Sigmoid colon (tissue), 7 donors: ENCODE results near the gene MARVELD3. TPM values are rescaled to one million over a fixed set of nuclear protein-coding genes. Genes with fewer than 3 reads are reported as not detected.
"Not testable (repeated sequence)": the region's sequence is repeated elsewhere in the genome, so short reads cannot be mapped to it uniquely, and the experiment has no call there.

Experiments used
- DNase-seq: peaks from one replicate; pipeline ENCODE4 v3.0.0-alpha.2; 2019
- H3K27ac ChIP-seq, 4 donors: fragments of 200-600 bp; sonication (generic); one replicate each; pipeline ENCODE4 v1.5.1; 2016 to 2019; ENCODE audit warnings: mild to moderate bottlenecking in 1 of 4
- H3K27me3 ChIP-seq, 3 donors: fragments of 200-600 bp; sonication (generic); one replicate each; pipeline ENCODE4 v1.5.1; 2019; ENCODE audit warnings: mild to moderate bottlenecking in 1 of 3
- H3K36me3 ChIP-seq, 4 donors: fragments of 200-600 bp; sonication (generic); one replicate each; pipeline ENCODE4 v1.5.1; 2016 to 2019
- H3K4me1 ChIP-seq, 4 donors: fragments of 200-600 bp; sonication (generic); one replicate each; pipeline ENCODE4 v1.5.1; 2017 to 2019
- H3K4me3 ChIP-seq, 4 donors: fragments of 200-600 bp; sonication (generic); one replicate each; pipeline ENCODE4 v1.5.1; 2017 to 2019; ENCODE audit warnings: mild to moderate bottlenecking in 2 of 4, moderate library complexity in 1 of 4
- H3K9me3 ChIP-seq, 4 donors: fragments of 200-600 bp in 3 of 4; sonication (generic) in 3 of 4; one replicate each; pipeline versions ENCODE4 v1.5.1 to v1.6.1; 2013 to 2019
- CTCF ChIP-seq, 4 experiments: fragments of 450-650 bp in 3 of 4; fragments of 200-600 bp in 1 of 4; IDR thresholded peaks; one replicate each; pipeline ENCODE4 v1.5.1; 2016 to 2019; ENCODE audit warnings: antibody characterized with exemption in 4 of 4, mild to moderate bottlenecking in 3 of 4, moderate library complexity in 2 of 4
- EP300 ChIP-seq, 4 donors: sonication (generic); formaldehyde crosslinking; IDR thresholded peaks; one replicate each; pipeline ENCODE4 v1.6.1; 2017; ENCODE audit warnings: antibody characterized with exemption in 4 of 4
- POLR2A ChIP-seq, 2 donors: fragments of 450-650 bp; IDR thresholded peaks; one replicate each; pipeline ENCODE4 v1.6.1; 2016; ENCODE audit warnings: antibody characterized with exemption in 2 of 2, mild to moderate bottlenecking in 2 of 2, moderate library complexity in 2 of 2
- POLR2AphosphoS5 ChIP-seq, 4 donors: sonication (generic); formaldehyde crosslinking; IDR thresholded peaks; one replicate each; pipeline ENCODE4 v1.6.1; 2017; ENCODE audit warnings: antibody characterized with exemption in 4 of 4
- WGBS, 2 donors: extraction: QIAGEN DNeasy Blood & Tissue Kit; methylation state at CpG; one replicate each; pipeline ENCODE4 v1.1.7; 2013; 5-methylcytosine and 5-hydroxymethylcytosine counted together
- intact Hi-C: fragments of 100-400 bp; cut with DNase I; formaldehyde crosslinking; loops from one replicate; pipeline ENCODE4 v1.15.1; 2023
- polyA plus RNA-seq, 3 donors: library from polyadenylated mRNA; stranded (reverse); fragments of 200-250 nt; gene quantifications; one replicate each; pipeline ENCODE4 v1.2.3, GENCODE V29; 2013
- total RNA-seq, 4 donors: library from RNA; depleted of rRNA; stranded (reverse); fragments of >200 nt; gene quantifications; one replicate each; pipeline ENCODE4 v1.1.0, GENCODE V29; 2016
- donor health status: healthy with polysubstance abuse.
- donor health status: Bipolar disorder and iron deficiency.
- donor health status: healthy.

Gene MARVELD3
- total and polyA plus RNA-seq, 7 donors = 20.4 to 28.7 (median 26.6) TPM; not detected in 4

GRCh38 chr16:71600822-71601221 is 25.2 kb upstream of the MARVELD3 start:
- intact Hi-C loops = no loop called here
- 66 to 81% methylated on average over 8 of the region's 8 CpGs for WGBS, 2 donors
- Histone ChIP-seq H3K27ac (no peak overlapping the region), H3K27me3 (no peaks in the 10 kb centered on the region), H3K4me3 (no peak overlapping the region), H3K4me1 (no peaks in the 10 kb centered on the region), H3K9me3 (no peaks in the 10 kb centered on the region), H3K36me3 (no peaks in the 10 kb centered on the region)
- DNase-seq = no peak
- TF ChIP-seq POLR2AphosphoS5 (IDR thresholded peaks at IDR 0.05) = no peak
- TF ChIP-seq POLR2A (IDR thresholded peaks at IDR 0.05) = no peak
- no peak for TF ChIP-seq CTCF (IDR thresholded peaks at IDR 0.05)
- no peak for TF ChIP-seq EP300 (IDR thresholded peaks at IDR 0.05)

- Histone ChIP-seq H3K27me3 (peaks cover 0 to 27% (median 0%) of the 10 kb centered on the region in 3 donors), H3K27ac (no peak overlapping the region), H3K4me3 (no peak overlapping the region), H3K4me1 (no peaks in the 10 kb centered on the region), H3K9me3 (no peaks in the 10 kb centered on the region), H3K36me3 (no peaks in the 10 kb centered on the region)
- no peak for DNase-seq
- intact Hi-C loops = no loop called here
- WGBS, 2 donors = 54 to 62% methylated on average over 2 of the region's 2 CpGs
- no peak for TF ChIP-seq POLR2A (IDR thresholded peaks at IDR 0.05)
- no peak for TF ChIP-seq POLR2AphosphoS5 (IDR thresholded peaks at IDR 0.05)
- no peak for TF ChIP-seq CTCF (IDR thresholded peaks at IDR 0.05)
- TF ChIP-seq EP300 (IDR thresholded peaks at IDR 0.05) = no peak
Measured at GRCh38 chr16:71609066-71609465, 16.9 kb upstream of the MARVELD3 start.

- intact Hi-C loops = loop anchor here (2.0 kb wide), 1 partner anchor 198 kb away; no protein-coding TSS in a partner anchor
- 80 to 86% methylated on average over 4 of the region's 4 CpGs for WGBS, 2 donors
Measured at GRCh38 chr16:71610447-71610846, 15.5 kb upstream of the MARVELD3 start.

GRCh38 chr16:71610936-71611871 is 14.8 kb upstream of the MARVELD3 start:
- no peaks in the 10 kb centered on the region for H3K9me3 ChIP-seq
- H3K4me3 ChIP-seq = no peak overlapping the region
- H3K27ac ChIP-seq = no peak overlapping the region
- intact Hi-C loops = loop anchor here (2.0 kb wide), 1 partner anchor 198 kb away; no protein-coding TSS in a partner anchor
- H3K4me1 ChIP-seq = no peaks in the 10 kb centered on the region
- no peak for TF ChIP-seq EP300 (IDR thresholded peaks at IDR 0.05)
- peak; percentile 33 to 75 (median 42) for TF ChIP-seq CTCF (IDR thresholded peaks at IDR 0.05)
- WGBS, 2 donors = 13 to 15% methylated on average over 19 of the region's 19 CpGs
- H3K27me3 ChIP-seq = peaks cover 0 to 35% (median 0%) of the 10 kb centered on the region in 3 donors
- no peak for DNase-seq
- no peaks in the 10 kb centered on the region for H3K36me3 ChIP-seq

More at GRCh38 chr16:71610447-71610846, 15.5 kb upstream of the MARVELD3 start:
- Histone ChIP-seq H3K4me3 (no peak overlapping the region), H3K27me3 (peaks cover 0 to 34% (median 0%) of the 10 kb centered on the region in 3 donors), H3K27ac (no peak overlapping the region), H3K4me1 (no peaks in the 10 kb centered on the region), H3K9me3 (no peaks in the 10 kb centered on the region), H3K36me3 (no peaks in the 10 kb centered on the region)
- DNase-seq = no peak
- TF ChIP-seq CTCF (IDR thresholded peaks at IDR 0.05) = no peak
- TF ChIP-seq POLR2A (IDR thresholded peaks at IDR 0.05) = no peak
- TF ChIP-seq POLR2AphosphoS5 (IDR thresholded peaks at IDR 0.05) = no peak
- no peak for TF ChIP-seq EP300 (IDR thresholded peaks at IDR 0.05)

GRCh38 chr16:71614956-71615355 is 11.0 kb upstream of the MARVELD3 start:
- H3K4me3 ChIP-seq, H3K36me3 ChIP-seq, H3K9me3 ChIP-seq, H3K4me1 ChIP-seq, DNase-seq, intact Hi-C loops, H3K27ac ChIP-seq: not testable (repeated sequence)
- WGBS, 2 donors = 89 to 91% methylated on average over 8 of the region's 8 CpGs
- H3K27me3 ChIP-seq = peaks cover 0 to 33% (median 0%) of the 10 kb centered on the region in 3 donors
